ENCODE data around the gene ACVR2B.
A peak's percentile ranks its signal among the peaks of the same experiment; 100 is the strongest.

The ACVR2B gene

DNA sequence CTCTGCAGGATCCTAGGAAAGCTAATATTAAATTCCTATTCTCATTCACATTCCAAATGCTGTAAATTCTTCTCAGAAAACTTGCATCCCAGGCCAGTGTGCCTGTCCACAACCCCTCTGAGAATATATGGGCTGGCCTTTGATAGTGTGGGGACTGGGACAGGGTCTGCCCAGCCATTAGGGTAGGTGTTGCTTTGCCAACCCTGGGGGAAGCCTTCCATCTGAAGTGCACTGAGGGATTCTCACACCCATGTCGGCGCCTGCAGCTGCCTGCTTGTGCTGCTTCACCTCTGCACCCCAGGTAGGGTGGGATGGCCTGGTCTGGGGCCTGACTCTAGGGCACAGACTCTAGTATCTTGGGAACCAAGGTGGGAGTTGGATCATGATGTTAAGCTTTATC lies 27.2 kb downstream of the ACVR2B start:
- Mint-ChIP-seq H3K36me3 (ENCODE audit: insufficient read depth) (peaks cover 4% of the 10 kb centered on the region), H3K4me1 (ENCODE audit: low read depth in 2 of 2) (peaks cover 0 to 2% of the 10 kb centered on the region in 2 donors), H3K27ac (no peak overlapping the region), H3K9me3 (no peaks in the 10 kb centered on the region), H3K4me3 (no peak overlapping the region), H3K27me3 (no peaks in the 10 kb centered on the region)
- DNase-seq = no peak
- no peak for ATAC-seq (replicated peaks)

DNA sequence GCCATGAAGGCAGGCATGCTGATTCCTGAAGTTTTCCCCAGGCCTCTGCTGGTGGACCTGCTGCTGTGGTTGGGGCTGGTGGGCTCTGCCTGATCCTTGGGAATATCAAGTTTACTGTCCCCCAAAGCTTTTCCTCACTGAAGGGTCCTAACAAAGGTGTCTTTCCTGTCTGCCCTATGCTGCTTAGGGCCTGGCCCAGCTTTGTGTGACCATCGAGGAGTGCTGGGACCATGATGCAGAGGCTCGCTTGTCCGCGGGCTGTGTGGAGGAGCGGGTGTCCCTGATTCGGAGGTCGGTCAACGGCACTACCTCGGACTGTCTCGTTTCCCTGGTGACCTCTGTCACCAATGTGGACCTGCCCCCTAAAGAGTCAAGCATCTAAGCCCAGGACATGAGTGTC lies 29.3 kb downstream of the ACVR2B start:
- no peak for DNase-seq
- no peak for ATAC-seq (replicated peaks)
- H3K9me3 Mint-ChIP-seq = no peaks in the 10 kb centered on the region
- H3K4me1 Mint-ChIP-seq (ENCODE audit: low read depth in 2 of 2) = peaks cover 0 to 1% of the 10 kb centered on the region in 2 donors
- H3K36me3 Mint-ChIP-seq (ENCODE audit: insufficient read depth) = peaks cover 4% of the 10 kb centered on the region
- no peak overlapping the region for H3K27ac Mint-ChIP-seq
- H3K27me3 Mint-ChIP-seq = no peaks in the 10 kb centered on the region
- H3K4me3 Mint-ChIP-seq = no peak overlapping the region

DNA sequence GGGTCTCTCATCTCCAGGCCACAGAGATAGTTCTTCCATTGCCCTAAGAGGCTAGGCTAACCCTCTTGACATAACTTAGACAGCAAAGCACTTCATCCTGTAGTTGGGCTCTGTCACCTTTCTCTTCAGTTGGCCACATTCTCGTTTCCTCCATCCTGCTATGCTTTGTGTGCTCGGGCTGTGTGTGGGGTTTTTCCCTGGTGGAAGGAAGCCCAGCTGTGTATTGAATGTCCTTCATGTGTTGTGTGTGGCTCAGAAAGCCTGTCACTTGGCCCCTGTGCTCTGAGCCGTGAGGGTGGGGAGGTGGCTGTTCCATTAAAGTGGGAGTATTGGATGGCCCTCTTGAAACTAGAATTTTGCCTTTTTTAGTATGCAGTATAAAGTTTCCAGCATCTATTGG lies 33.6 kb downstream of the ACVR2B start:
- ATAC-seq (replicated peaks) (no peak), DNase-seq (no peak)
- Mint-ChIP-seq H3K9me3 (no peaks in the 10 kb centered on the region), H3K4me3 (no peak overlapping the region), H3K4me1 (ENCODE audit: low read depth in 2 of 2) (peaks cover 0 to 1% of the 10 kb centered on the region in 2 donors), H3K36me3 (ENCODE audit: insufficient read depth) (peaks cover 4% of the 10 kb centered on the region), H3K27me3 (no peaks in the 10 kb centered on the region), H3K27ac (peak overlapping the region in 1 of 2 donors; percentile 56)

DNA sequence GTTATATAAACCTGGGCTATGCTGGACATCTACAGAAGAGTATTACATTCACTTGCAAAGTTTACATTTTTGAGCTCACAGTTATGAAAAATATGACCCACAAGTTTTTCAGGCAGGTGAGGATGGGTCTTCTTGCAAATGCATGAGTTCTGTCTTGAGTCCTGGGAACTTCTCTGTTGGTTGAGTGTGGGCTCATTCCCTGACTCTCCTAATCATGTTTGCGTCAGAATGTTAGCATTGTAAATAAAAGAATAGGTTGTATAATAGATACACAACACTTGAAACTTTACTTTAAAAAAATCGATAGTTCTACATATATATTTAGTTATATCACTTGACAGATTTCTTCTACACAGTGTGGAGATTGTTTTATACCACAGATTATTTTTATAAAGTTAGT lies 35.3 kb downstream of the ACVR2B start:
- no peak overlapping the region for H3K27ac Mint-ChIP-seq
- no peaks in the 10 kb centered on the region for H3K36me3 Mint-ChIP-seq (ENCODE audit: insufficient read depth)
- no peak for DNase-seq
- H3K4me1 Mint-ChIP-seq (ENCODE audit: low read depth in 2 of 2) = peaks cover 0 to 1% of the 10 kb centered on the region in 2 donors
- no peaks in the 10 kb centered on the region for H3K9me3 Mint-ChIP-seq
- H3K4me3 Mint-ChIP-seq = no peak overlapping the region
- ATAC-seq (replicated peaks) = no peak
- no peaks in the 10 kb centered on the region for H3K27me3 Mint-ChIP-seq

DNA sequence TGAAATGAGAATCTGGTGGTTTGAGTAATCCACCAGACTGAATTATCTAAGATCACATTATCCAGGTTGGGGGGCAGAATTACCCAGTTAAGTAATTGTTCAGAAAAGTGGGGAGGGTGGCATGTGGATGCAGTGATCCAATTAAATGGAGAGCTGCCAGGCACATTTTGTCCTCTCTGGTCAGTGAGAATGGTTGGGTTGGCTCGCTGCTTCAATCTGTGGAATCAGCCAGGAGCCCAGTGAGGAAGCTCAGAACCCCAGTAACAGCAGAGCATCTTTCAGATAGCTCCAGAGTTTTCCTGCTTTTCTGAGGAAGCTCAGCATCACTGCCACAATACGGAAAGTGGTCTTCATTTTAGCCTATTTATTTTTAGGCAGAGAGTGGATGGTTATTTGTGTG lies 36.1 kb downstream of the ACVR2B start:
- Mint-ChIP-seq H3K4me1 (ENCODE audit: low read depth in 2 of 2) (peaks cover 0 to 1% of the 10 kb centered on the region in 2 donors), H3K4me3 (no peak overlapping the region), H3K9me3 (no peaks in the 10 kb centered on the region), H3K27ac (no peak overlapping the region), H3K27me3 (no peaks in the 10 kb centered on the region), H3K36me3 (ENCODE audit: insufficient read depth) (no peaks in the 10 kb centered on the region)
- DNase-seq (no peak), ATAC-seq (replicated peaks) (no peak)

DNA sequence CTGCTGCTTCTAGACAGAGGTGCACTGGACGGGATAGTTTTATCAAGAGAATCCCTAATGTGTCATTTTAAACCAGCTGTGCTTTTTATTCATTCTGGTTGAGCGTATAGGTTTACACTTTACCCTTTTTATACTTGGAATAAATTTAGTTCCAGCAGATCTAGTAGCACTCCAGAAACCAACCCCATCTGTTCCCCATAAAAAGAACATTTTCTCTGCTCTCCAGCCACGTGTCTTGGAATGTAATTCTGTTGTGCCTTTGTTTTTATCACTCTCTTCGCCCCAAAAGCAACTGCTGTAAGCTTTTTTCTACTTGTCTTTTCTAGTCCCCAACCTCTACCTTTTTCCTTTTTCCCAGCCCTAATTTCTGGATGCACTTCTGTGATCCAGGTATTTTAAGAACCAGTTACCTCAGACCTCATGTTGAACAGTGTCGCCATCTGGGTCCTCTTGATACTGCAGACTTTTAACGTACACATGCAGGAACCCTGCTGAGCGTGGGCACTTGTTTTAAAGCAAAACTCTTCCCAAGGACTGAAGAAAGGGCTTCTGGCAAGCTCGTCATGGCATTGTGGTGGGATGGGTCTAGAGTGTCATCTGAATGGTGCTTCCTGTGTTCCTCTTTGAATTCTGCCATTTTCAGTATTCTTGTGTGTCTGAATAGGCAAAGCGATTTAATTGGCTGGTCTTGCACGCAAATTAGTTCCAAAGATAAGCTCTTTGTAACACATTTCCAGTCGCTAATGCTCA lies 36.8 kb downstream of the ACVR2B start:
- Mint-ChIP-seq H3K27me3 (no peaks in the 10 kb centered on the region), H3K9me3 (no peaks in the 10 kb centered on the region), H3K4me1 (ENCODE audit: low read depth in 2 of 2) (peaks cover 0 to 1% of the 10 kb centered on the region in 2 donors), H3K36me3 (ENCODE audit: insufficient read depth) (no peaks in the 10 kb centered on the region), H3K27ac (no peak overlapping the region), H3K4me3 (no peak overlapping the region)
- no peak for DNase-seq
- ATAC-seq (replicated peaks) = no peak

DNA sequence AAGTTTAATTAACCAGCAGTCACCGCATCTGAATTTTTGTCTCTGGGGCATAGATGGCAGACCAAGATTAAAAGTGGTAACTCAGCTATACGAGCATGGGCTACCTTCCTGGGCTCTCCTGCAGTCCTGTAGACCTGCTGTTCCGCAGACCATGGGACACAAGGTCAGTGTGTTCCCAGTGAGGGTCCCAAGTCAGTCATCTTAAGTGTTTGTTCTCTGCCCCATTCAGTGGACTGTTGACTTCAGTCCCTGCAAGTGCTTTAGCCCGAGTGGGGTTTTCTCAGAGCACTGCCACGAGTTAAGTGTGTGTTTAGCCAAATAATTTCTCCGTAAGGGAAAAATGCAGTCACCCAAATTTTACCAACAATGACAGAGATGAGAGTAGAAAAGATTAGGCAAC lies 37.5 kb downstream of the ACVR2B start:
- H3K27me3 Mint-ChIP-seq = no peaks in the 10 kb centered on the region

DNA sequence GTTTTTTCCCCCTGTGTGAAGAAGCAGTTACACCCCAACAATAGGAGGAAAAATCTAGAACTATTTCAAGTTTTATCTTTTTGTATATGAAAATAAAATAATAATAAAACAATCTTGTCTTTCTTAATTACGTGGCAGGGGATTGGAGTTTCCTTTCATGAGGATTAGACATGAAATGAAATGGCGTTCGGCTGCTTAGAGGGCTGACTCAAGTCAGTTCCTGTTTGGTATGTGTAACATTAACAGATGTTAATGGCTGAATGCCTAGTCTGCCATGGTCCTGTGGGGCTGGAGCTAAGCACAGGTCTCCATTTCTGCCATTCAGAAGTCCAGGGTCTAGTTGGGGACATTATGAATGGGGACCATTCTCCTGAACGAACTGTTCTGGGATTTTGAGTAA lies 39.3 kb downstream of the ACVR2B start:
- no peak overlapping the region for H3K27ac Mint-ChIP-seq
- H3K36me3 Mint-ChIP-seq (ENCODE audit: insufficient read depth) = peaks cover 7% of the 10 kb centered on the region
- no peaks in the 10 kb centered on the region for H3K9me3 Mint-ChIP-seq
- peaks cover 7 to 17% of the 10 kb centered on the region in 2 donors for H3K4me1 Mint-ChIP-seq (ENCODE audit: low read depth in 2 of 2)
- H3K4me3 Mint-ChIP-seq = no peak overlapping the region
- no peaks in the 10 kb centered on the region for H3K27me3 Mint-ChIP-seq
- ATAC-seq (replicated peaks) (no peak), DNase-seq (no peak)

More for the DNA sequence above, 37.5 kb downstream of the ACVR2B start:
- no peak for ATAC-seq (replicated peaks)
- no peaks in the 10 kb centered on the region for H3K9me3 Mint-ChIP-seq
- H3K4me3 Mint-ChIP-seq = no peak overlapping the region
- peaks cover 0 to 2% of the 10 kb centered on the region in 2 donors for H3K4me1 Mint-ChIP-seq (ENCODE audit: low read depth in 2 of 2)
- H3K27ac Mint-ChIP-seq = no peak overlapping the region
- peaks cover 4% of the 10 kb centered on the region for H3K36me3 Mint-ChIP-seq (ENCODE audit: insufficient read depth)
- no peak for DNase-seq

DNA sequence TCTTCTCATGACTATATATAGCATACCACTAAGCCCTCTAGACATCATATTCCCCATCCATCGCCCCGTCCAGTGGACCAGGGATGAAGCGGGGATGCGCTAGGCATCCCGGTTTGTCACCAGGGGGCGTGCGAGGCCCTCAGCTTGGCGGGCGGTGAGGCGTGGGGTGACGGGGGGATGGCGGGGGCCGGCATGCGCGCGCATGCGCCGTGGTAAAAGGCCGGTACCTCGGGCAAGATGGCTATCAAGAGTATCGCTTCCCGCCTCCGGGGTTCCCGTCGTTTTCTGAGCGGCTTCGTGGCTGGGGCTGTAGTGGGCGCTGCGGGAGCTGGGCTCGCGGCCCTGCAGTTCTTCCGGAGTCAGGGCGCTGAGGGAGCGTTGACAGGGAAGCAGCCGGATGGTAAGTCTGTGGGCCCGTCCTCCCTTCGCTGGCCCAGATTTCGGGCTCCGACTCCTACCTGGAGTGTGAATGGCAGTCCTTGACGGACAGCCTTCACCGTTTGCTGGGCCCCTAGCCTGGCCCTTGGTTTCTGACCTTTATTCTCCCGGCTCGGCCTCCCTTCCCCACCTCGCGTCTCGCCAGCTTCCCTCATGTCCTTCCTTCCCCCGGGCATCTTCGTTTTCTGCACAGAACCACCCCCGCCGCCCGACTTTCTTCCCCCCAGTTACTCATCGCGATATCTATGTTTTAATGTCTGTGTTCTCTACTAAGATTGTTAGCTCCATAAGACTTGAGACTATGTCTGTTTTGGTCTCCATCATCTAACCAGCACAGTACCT lies 42.6 kb downstream of the ACVR2B start, which contains the start of gene EXOG:
TSS of gene EXOG (plus strand) at position 210 of the 780 bp plus-strand sequence. CDS start at position 238, 28 bp downstream.
- ATAC-seq (replicated peaks) (peak; percentile 92), DNase-seq (peak; percentile 89 to 93 (median 90))
- Mint-ChIP-seq H3K4me3 (peak within 1 kb of the TSS; percentile 91 to 92), H3K9me3 (no peaks in the 10 kb centered on the region), H3K27me3 (no peaks in the 10 kb centered on the region), H3K36me3 (ENCODE audit: insufficient read depth) (peaks cover 14% of the 10 kb centered on the region), H3K27ac (peak within 1 kb of the TSS; percentile 91 to 93), H3K4me1 (ENCODE audit: low read depth in 2 of 2) (peaks cover 15 to 32% of the 10 kb centered on the region in 2 donors)

DNA sequence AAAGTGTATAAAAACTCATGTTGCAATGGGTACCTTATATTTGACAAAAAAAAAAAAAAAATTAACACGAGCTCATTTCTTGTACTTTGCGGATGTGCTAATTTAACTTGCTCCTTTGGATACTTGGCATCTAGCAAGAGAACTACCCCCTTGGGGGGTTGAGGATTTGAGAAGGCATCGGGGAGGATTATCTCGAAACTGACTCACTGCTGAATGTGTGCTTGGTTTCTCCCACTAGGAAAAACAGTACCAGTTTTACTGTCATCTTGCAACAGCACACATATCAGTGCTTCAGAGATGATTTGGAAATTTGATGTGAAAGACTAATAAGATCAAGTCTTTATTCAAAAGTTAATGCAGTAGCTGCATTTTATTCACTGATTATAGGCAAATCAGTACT lies 43.3 kb downstream of the ACVR2B start:
- Mint-ChIP-seq H3K4me1 (ENCODE audit: low read depth in 2 of 2) (peaks cover 15 to 32% of the 10 kb centered on the region in 2 donors), H3K27ac (peak overlapping the region; percentile 91 to 93), H3K36me3 (ENCODE audit: insufficient read depth) (peaks cover 21% of the 10 kb centered on the region), H3K27me3 (no peaks in the 10 kb centered on the region), H3K9me3 (no peaks in the 10 kb centered on the region), H3K4me3 (peak overlapping the region; percentile 91 to 92)
- ATAC-seq (replicated peaks) (no peak), DNase-seq (no peak)

DNA sequence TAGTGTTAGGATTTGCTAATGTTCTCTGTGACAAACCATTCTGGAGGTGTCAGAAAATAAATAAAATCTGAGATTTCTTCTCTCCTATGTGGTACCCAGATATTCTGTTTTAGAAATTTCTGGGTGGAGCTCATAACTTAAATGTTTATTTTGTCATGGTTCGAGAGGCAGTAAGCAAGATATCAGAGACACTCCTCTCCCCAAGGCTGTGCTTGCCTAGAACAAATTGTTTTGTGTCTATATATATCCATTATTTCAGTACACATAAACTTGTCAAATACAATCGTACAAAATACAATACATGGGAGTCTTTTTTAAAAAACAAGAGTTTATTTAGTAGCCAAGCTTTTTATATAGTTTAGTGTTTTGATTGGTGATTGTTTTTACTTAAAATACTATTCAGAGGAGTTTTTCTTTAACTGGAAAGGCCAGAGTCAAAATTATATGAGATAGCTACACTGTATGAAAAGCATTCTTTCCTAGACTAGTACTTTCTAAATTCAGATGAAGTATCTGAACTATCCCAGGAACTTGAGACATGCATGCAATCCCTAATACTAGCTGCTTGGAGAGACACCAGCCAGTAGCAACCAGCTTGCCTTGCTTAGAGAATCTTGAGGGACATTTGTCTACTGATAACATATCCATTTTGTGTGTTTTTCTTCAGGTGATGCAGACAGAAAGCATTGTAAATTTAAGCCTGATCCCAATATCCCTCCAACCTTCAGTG lies 47.2 kb downstream of the ACVR2B start:
- Mint-ChIP-seq H3K27ac (no peak overlapping the region), H3K4me3 (no peak overlapping the region), H3K36me3 (ENCODE audit: insufficient read depth) (peaks cover 35% of the 10 kb centered on the region), H3K9me3 (no peaks in the 10 kb centered on the region), H3K4me1 (ENCODE audit: low read depth in 2 of 2) (peaks cover 15 to 32% of the 10 kb centered on the region in 2 donors), H3K27me3 (no peaks in the 10 kb centered on the region)
- DNase-seq (no peak), ATAC-seq (replicated peaks) (no peak)

DNA sequence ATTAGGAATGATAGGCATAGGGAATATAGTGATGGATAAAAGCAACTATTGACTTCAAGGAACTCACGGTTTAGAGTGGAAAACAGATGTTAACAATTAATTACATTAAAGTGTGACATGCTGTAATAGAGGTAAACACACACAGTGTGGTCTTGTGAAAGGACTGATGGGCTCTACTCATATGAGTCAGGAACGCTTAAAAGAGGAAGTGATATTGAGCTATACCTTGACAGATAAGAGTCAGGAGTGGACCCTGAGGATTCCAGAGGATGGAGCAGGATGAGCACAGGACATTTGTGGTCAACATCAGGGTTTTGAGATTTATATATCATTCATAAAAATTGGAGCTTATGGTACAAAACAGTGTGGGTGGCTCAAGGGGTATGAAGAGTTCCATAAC lies 53.4 kb downstream of the ACVR2B start:
- Mint-ChIP-seq H3K36me3 (ENCODE audit: insufficient read depth) (peaks cover 43% of the 10 kb centered on the region), H3K4me3 (no peak overlapping the region), H3K27ac (peak overlapping the region in 1 of 2 donors; percentile 1)

DNA sequence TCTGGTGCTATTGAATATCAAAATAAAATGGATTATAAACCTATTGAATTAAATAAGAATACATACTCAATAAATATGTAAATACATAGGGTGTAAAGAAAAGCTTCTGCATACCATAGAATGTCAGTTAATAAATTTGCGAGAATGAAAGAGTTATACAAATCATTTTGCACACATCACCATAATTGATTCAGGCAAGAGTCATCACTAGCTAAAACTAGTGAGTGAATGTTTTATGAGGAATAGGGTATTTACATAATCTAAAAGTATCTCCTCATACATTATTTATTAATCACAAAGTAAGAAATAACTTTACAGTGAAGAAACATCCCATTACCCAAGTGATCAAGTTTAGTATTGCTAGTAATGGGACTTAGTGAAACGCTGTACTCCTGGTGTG lies 56.0 kb downstream of the ACVR2B start:
- Mint-ChIP-seq H3K9me3 (no peaks in the 10 kb centered on the region), H3K27ac (peak overlapping the region in 1 of 2 donors; percentile 24), H3K4me1 (ENCODE audit: low read depth in 2 of 2) (peaks cover 0 to 4% of the 10 kb centered on the region in 2 donors), H3K36me3 (ENCODE audit: insufficient read depth) (peaks cover 39% of the 10 kb centered on the region), H3K27me3 (no peaks in the 10 kb centered on the region), H3K4me3 (no peak overlapping the region)
- ATAC-seq (replicated peaks) (no peak), DNase-seq (no peak)

More for the DNA sequence above, 53.4 kb downstream of the ACVR2B start:
- Mint-ChIP-seq H3K27me3 (no peaks in the 10 kb centered on the region), H3K4me1 (ENCODE audit: low read depth in 2 of 2) (peaks cover 0 to 4% of the 10 kb centered on the region in 2 donors), H3K9me3 (no peaks in the 10 kb centered on the region)
- ATAC-seq (replicated peaks) = no peak
- no peak for DNase-seq

Measured in effector memory CD8-positive, alpha-beta T cell (primary cell).